Adrenal gland (tissue), 5 donors: ENCODE measurements around the gene CRACR2A.
A peak's percentile ranks its signal among the peaks of the same experiment; 100 is the strongest.

Experiments
- POLR2A ChIP-seq, 2 donors: fragments of 450-650 bp; IDR thresholded peaks; one replicate each; pipeline ENCODE4 v1.6.1; 2017; ENCODE audit warnings: antibody characterized with exemption in 2 of 2, mild to moderate bottlenecking in 2 of 2, moderate library complexity in 1 of 2
- TF ChIP-seq, protein P1 (sequence below), 6 experiments: fragments of 450-650 bp in 4 of 6; fragments of 200-600 bp in 2 of 6; sonication (generic) in 1 of 6; IDR thresholded peaks; 1 replicate in 5 of 6; 2 replicates in 1 of 6; pipeline versions ENCODE4 v1.5.1 to v1.8.0; 2016 to 2021; ENCODE audit warnings: antibody characterized with exemption in 6 of 6, mild to moderate bottlenecking in 2 of 6, moderate library complexity in 1 of 6
- donor health status: DM: no; HTN: no; CAD: no.

DNA sequence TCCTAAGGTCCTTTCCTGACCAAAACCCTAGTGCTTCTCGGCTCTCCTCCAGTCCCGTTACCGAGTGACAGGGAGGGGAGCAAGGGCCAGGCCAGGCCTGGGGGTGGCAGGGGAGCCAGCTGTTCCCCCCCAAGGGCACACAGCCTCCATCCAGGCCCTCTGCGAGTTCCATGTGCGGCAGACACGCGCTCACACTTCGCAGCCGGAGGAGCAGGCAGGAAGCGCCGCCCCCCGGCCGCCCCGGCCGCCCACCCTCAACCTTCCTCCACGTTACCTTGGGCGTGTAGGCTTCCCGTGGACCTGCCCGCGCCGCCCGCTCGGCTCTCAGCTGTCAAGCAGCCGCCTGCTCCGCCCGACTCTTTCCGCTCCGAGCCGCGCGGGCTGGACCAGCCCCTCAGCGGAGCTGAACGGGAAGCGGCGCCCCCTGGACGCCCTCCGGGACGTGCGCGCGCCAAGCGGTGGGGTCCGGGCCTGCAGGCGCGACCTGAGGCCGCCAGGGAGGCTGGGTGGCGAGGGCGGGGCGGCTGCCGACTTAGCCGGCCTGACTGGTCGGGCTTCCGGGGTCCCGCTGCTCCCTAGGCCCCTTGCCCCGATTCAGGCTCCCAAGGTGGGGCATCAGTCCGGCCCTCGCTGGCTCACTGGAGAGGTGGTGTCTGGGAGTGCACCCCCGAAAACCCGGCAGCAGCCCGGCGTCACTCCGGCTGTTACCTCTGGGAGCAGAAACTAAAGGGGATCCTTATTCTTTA, at the start of gene CRACR2A:
- TF ChIP-seq, protein P1, sequence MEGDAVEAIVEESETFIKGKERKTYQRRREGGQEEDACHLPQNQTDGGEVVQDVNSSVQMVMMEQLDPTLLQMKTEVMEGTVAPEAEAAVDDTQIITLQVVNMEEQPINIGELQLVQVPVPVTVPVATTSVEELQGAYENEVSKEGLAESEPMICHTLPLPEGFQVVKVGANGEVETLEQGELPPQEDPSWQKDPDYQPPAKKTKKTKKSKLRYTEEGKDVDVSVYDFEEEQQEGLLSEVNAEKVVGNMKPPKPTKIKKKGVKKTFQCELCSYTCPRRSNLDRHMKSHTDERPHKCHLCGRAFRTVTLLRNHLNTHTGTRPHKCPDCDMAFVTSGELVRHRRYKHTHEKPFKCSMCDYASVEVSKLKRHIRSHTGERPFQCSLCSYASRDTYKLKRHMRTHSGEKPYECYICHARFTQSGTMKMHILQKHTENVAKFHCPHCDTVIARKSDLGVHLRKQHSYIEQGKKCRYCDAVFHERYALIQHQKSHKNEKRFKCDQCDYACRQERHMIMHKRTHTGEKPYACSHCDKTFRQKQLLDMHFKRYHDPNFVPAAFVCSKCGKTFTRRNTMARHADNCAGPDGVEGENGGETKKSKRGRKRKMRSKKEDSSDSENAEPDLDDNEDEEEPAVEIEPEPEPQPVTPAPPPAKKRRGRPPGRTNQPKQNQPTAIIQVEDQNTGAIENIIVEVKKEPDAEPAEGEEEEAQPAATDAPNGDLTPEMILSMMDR (IDR thresholded peaks at IDR 0.05): peak in 4 of 6 experiments; percentile 41 to 69 (median 48)
- TF ChIP-seq POLR2A (IDR thresholded peaks at IDR 0.05): no peak
